ENCODE results near the gene ALDH1B1. TPM values are rescaled to one million over a fixed set of nuclear protein-coding genes. Genes with fewer than 3 reads are reported as not detected.

The ALDH1B1 gene
- total and polyA plus RNA-seq, 2 of the 13 experiments (the other 11 are each of a cell fraction or from before 2014, with no cell fraction given): 45.1 to 125 TPM

GRCh38 chr9:38362852-38363588, 29.5 kb upstream of the ALDH1B1 start (continued):
- TF ChIP-seq CTCF (CRISPR knock-in tag; IDR thresholded peaks at IDR 0.05): peak; percentile 81
- TF ChIP-seq HOXA5 (CRISPR knock-in tag; IDR thresholded peaks at IDR 0.05): no peak
- TF ChIP-seq LRRFIP1 (CRISPR knock-in tag; conservative IDR thresholded peaks at IDR 0.05): no peak
- no peak for TF ChIP-seq CENPX (CRISPR knock-in tag; IDR thresholded peaks at IDR 0.05)
- TF ChIP-seq RBAK (CRISPR knock-in tag; IDR thresholded peaks at IDR 0.05): no peak
- no peak for TF ChIP-seq CHD2 (IDR thresholded peaks at IDR 0.05; ENCODE audit: low read depth, low read length)
- no peak for TF ChIP-seq GATAD2A (CRISPR knock-in tag; IDR thresholded peaks at IDR 0.05)
- no peak for TF ChIP-seq SAP130 (CRISPR knock-in tag; IDR thresholded peaks at IDR 0.05; ENCODE audit: low read depth)
- TF ChIP-seq TFDP2 (CRISPR knock-in tag; IDR thresholded peaks at IDR 0.05): 0 out of 2 replicates have a peak, but pooled peaks have one; percentile 27
- no peak for TF ChIP-seq ZNF251 (CRISPR knock-in tag; IDR thresholded peaks at IDR 0.05)
- TF ChIP-seq NR1H2 (CRISPR knock-in tag; IDR thresholded peaks at IDR 0.05; ENCODE audit: borderline replicate concordance, low read depth): no peak
- TF ChIP-seq POLR2AphosphoS2 (IDR thresholded peaks at IDR 0.05; ENCODE audit: low read depth, low read length): no peak
- no peak for TF ChIP-seq GLI4 (CRISPR knock-in tag; IDR thresholded peaks at IDR 0.05; ENCODE audit: borderline replicate concordance)
- no peak for TF ChIP-seq THAP7 (CRISPR knock-in tag; IDR thresholded peaks at IDR 0.05)
- peak; percentile 87 for TF ChIP-seq ZNF362 (CRISPR knock-in tag; IDR thresholded peaks at IDR 0.05; ENCODE audit: borderline replicate concordance)
- TF ChIP-seq ZNF10 (CRISPR knock-in tag; IDR thresholded peaks at IDR 0.05; ENCODE audit: borderline replicate concordance, low read depth): no peak
- no peak for TF ChIP-seq ZNF160 (CRISPR knock-in tag; IDR thresholded peaks at IDR 0.05)
- TF ChIP-seq ZNF576 (CRISPR knock-in tag; IDR thresholded peaks at IDR 0.05): no peak
- 0 out of 2 replicates have a peak, but pooled peaks have one; percentile 18 for TF ChIP-seq ZNF710 (CRISPR knock-in tag; IDR thresholded peaks at IDR 0.05; ENCODE audit: borderline replicate concordance)
- no peak for TF ChIP-seq CBX5 (CRISPR knock-in tag; IDR thresholded peaks at IDR 0.05; ENCODE audit: borderline replicate concordance)

All from HepG2 (cell line).